ENCODE data around the gene PAM16.

Gene PAM16

DNA sequence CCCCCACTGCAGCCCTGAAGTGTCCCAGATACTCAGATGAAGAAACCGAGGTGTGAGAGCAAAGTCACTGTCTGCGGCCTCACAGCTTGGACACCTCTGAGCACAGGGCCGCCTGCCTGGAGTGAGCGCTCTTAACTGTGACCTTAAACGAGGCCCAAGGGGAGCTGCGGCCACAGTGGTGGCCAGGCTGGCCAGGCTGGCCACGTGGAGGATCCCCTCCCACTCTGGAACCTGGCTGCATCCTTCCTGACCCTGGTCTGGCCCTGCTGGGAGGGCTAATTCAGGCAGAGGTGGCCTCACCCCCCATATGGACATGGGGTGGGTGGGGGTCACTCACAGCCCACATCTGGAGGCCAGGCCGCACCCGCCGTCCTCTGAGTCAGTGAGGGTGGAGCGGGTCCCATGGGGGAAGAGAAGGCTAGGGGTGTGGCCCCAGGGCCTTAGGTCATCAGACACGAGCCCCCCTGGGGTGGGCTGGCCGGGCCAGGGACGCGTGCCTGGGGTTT is 27.1 kb upstream of the PAM16 start:
- no peak overlapping the region for H3K4me3 ChIP-seq (ENCODE audit: low read length)
- DNase-seq (ENCODE audit: low read depth), result no peak
- TF ChIP-seq CTCF (IDR thresholded peaks at IDR 0.05; ENCODE audit: insufficient read depth, low read depth, low read length, missing control alignments), result no peak

GRCh38 chr16:4377573-4378154 is 26.5 kb upstream of the PAM16 start:
- no peak overlapping the region for H3K4me3 ChIP-seq (ENCODE audit: low read length)
- DNase-seq (ENCODE audit: low read depth), result no peak
- no peak for TF ChIP-seq CTCF (IDR thresholded peaks at IDR 0.05; ENCODE audit: insufficient read depth, low read depth, low read length, missing control alignments)

GRCh38 chr16:4376893-4377572 is 25.9 kb upstream of the PAM16 start:
- H3K4me3 ChIP-seq (ENCODE audit: low read length), result no peak overlapping the region
- no peak for TF ChIP-seq CTCF (IDR thresholded peaks at IDR 0.05; ENCODE audit: insufficient read depth, low read depth, low read length, missing control alignments)
- no peak for DNase-seq (ENCODE audit: low read depth)

DNA sequence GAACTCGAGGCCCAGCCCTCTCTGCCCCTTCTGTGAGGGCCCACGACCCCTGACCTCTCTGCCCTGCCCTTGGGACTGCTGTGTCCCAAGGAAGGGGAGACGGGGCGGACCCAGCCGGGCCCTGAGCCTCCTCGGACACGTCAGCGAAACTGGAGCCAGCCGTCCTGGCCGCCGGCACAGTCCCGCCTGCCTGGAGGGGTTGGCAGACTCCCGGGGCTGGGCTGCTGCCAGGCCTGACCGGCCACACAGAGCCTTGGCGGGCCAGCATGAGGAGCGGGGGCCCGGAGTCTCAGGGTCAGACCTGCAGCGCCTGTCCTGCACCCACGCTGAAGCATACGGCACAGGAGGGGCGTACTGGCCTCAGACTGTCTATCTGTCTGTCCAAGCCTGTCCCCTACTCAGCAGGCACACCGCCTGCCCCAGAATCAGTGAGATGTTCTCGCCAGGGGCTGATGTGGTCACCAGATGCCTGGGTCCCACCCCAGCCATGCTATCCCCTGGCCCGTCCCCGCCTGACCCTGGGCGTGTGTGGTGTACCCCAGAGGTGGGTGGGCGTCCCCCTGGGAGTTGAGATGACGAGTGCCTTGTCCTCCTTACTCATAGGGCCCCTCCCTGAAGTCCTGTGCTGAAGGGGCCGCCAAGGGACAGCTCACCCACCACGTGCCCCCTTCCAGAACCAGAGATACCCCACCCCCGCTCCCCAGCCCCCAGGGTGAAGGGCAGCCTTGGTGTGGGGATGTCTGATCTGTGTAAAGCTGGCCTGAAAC is 25.2 kb upstream of the PAM16 start:
- no peak for DNase-seq (ENCODE audit: low read depth)
- no peak overlapping the region for H3K4me3 ChIP-seq (ENCODE audit: low read length)
- no peak for TF ChIP-seq CTCF (IDR thresholded peaks at IDR 0.05; ENCODE audit: insufficient read depth, low read depth, low read length, missing control alignments)

GRCh38 chr16:4375717-4376116 is 24.6 kb upstream of the PAM16 start:
- DNase-seq (ENCODE audit: low read depth), result peak; percentile 59
- TF ChIP-seq CTCF (IDR thresholded peaks at IDR 0.05; ENCODE audit: insufficient read depth, low read depth, low read length, missing control alignments), result no peak
- H3K4me3 ChIP-seq (ENCODE audit: low read length), result no peak overlapping the region

DNA sequence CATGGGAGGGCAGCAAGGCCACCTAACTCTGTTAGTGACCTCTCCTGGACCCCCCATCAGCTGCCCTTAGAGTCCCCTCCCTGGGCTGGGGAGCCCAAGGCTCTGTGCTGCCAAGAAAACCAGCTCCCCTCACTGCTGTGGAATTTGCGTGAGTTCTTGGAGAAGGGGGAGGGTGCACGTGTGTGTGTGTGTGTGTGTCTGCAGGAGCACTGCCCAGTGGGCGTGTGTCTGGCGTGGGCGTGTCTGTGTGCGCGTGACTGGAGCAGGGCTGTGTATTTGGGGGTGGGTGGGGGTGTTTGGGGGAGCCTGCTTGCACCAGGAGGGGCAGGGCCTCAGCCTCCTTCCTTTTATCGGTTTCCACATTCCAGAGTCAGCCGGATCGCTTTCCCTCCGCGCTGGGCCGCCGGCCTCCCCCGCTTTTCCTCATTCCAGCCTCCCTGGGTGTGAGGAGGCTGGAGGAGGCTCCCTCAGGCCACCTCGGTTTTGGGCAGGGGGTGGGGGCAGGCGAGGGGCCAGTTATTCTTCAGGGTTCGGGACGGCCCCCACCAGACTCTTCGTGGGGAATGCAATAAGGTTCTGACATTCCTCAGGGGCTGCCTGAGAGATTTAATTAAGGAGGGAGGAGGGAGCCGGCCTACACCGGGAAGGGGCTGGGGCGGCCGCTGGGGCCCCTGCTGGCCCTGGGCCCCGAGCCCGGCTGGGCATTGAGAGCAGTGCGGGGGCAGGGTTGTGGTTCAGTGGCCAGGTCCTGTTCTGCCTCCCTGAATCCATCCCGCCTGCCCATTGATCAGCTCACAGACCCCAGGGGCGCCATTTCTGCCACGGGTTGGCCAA is 23.0 kb upstream of the PAM16 start:
- H3K4me3 ChIP-seq (ENCODE audit: low read length), result peak overlapping the region; percentile 60
- peak; percentile 76 for DNase-seq (ENCODE audit: low read depth)
- TF ChIP-seq CTCF (IDR thresholded peaks at IDR 0.05; ENCODE audit: insufficient read depth, low read depth, low read length, missing control alignments), result no peak

Measured in epithelial cell of esophagus (primary cell).